Caco-2 (cell line): ENCODE data around the gene SSBP2. TPM values are rescaled to one million over a fixed set of nuclear protein-coding genes. Genes with fewer than 3 reads are reported as not detected.

Source experiments
- BruUV-seq: library from RNA; stranded (reverse); fragments of 400-500 nt; replicated peaks from 2 replicates; lab custom pipeline; 2021; lab: Mats Ljungman, UMichigan
- CTCF ChIA-PET: fragments of 300-600 bp; sonication (Branson Sonifier 250); formaldehyde crosslinking; loops from one replicate; lab custom pipeline; 2022; ENCODE audit warnings: antibody characterized with exemption; lab: Charles Lee
- POLR2A ChIA-PET: fragments of 300-600 bp; sonication (Branson Sonifier 250); formaldehyde crosslinking; loops from one replicate; lab custom pipeline; 2022; ENCODE audit warnings: antibody characterized with exemption; lab: Charles Lee
- DNase-seq, 2 experiments: peaks; one replicate each; pipeline versions ENCODE4 v3.0.0 to v3.0.0-alpha.2; 2020 to 2022
- H3K27me3 ChIP-seq: replicated peaks from 2 replicates; pipeline ENCODE4 v1.6.0; 2011; ENCODE audit warnings: low read length; ENCODE audit not compliant: control insufficient read depth, insufficient read depth
- H3K36me3 ChIP-seq: 2 replicates; pipeline ENCODE4 v1.5.1; 2011; ENCODE audit warnings: low read length; ENCODE audit not compliant: control insufficient read depth, insufficient read depth
- H3K4me1 ChIP-seq: fragments of 250-450 bp; sonication (Bioruptor Pico); 2 replicates; pipeline ENCODE4 v1.5.1; 2020; ENCODE audit warnings: mild to moderate bottlenecking
- H3K4me3 ChIP-seq: 2 replicates; pipeline ENCODE4 v1.5.1; 2011; ENCODE audit warnings: low read depth, mild to moderate bottlenecking, control low read depth, low read length
- H3K9me3 ChIP-seq: fragments of 250-450 bp; sonication (Bioruptor Pico); 2 replicates; pipeline ENCODE4 v1.5.1; 2020; ENCODE audit warnings: mild to moderate bottlenecking, moderate library complexity
- H3K27ac Mint-ChIP-seq: one replicate; pipeline ENCODE4 v1.8.0; 2022; ENCODE audit warnings: mixed read lengths; ENCODE audit not compliant: unreplicated experiment
- H3K27me3 Mint-ChIP-seq: one replicate; pipeline ENCODE4 v1.8.0; 2022; ENCODE audit warnings: mixed read lengths; ENCODE audit not compliant: insufficient read depth, unreplicated experiment
- H3K36me3 Mint-ChIP-seq: one replicate; pipeline ENCODE4 v1.8.0; 2022; ENCODE audit warnings: mild to moderate bottlenecking, mixed read lengths; ENCODE audit not compliant: insufficient read depth, unreplicated experiment
- H3K4me1 Mint-ChIP-seq: one replicate; pipeline ENCODE4 v1.8.0; 2022; ENCODE audit warnings: low read depth, mixed read lengths; ENCODE audit not compliant: unreplicated experiment
- H3K4me3 Mint-ChIP-seq: one replicate; pipeline ENCODE4 v1.8.0; 2022; ENCODE audit warnings: mild to moderate bottlenecking, moderate library complexity, mixed read lengths; ENCODE audit not compliant: unreplicated experiment
- H3K9me3 Mint-ChIP-seq: one replicate; pipeline ENCODE4 v1.8.0; 2022; ENCODE audit warnings: mixed read lengths; ENCODE audit not compliant: unreplicated experiment
- CTCF ChIP-seq, 2 experiments: fragments of 200-600 bp in 1 of 2; IDR thresholded peaks; 1 replicate in 1 of 2; 2 replicates in 1 of 2; pipeline versions ENCODE4 v1.5.1 to v1.8.0; 2011 to 2022; ENCODE audit warnings: antibody characterized with exemption in 1 of 2, control low read depth in 1 of 2, inconsistent platforms in 1 of 2, low read depth in 1 of 2, low read length in 1 of 2, mild to moderate bottlenecking in 1 of 2, moderate library complexity in 1 of 2; ENCODE audit not compliant: insufficient read depth in 1 of 2, severe bottlenecking in 1 of 2, unreplicated experiment in 1 of 2
- intact Hi-C: fragments of 100-400 bp; cut with micrococcal nuclease; formaldehyde crosslinking; loops from one replicate; pipeline ENCODE4 v1.10.0; 2022; ENCODE audit not compliant: unreplicated experiment
- total RNA-seq: library from RNA; stranded (reverse); gene quantifications from 2 replicates; pipeline ENCODE4 v1.2.3, GENCODE V29; 2022

The SSBP2 gene
- total RNA-seq, 1 experiment from 2014 or later: 2.5 TPM

GRCh38 chr5:81773161-81773560 lies 22.3 kb upstream of the SSBP2 start:
- POLR2A ChIA-PET: no interaction called here
- no peak overlapping the region for H3K4me3 Mint-ChIP-seq
- no peaks in the 10 kb centered on the region for H3K27me3 ChIP-seq
- no peaks in the 10 kb centered on the region for H3K27me3 Mint-ChIP-seq
- no peak for TF ChIP-seq CTCF (IDR thresholded peaks at IDR 0.05; ENCODE audit: insufficient read depth in 1 of 2, low read depth in 1 of 2, low read length in 1 of 2, severe bottlenecking in 1 of 2, unreplicated experiment in 1 of 2)
- BruUV-seq: no TSS peak
- H3K27ac Mint-ChIP-seq: no peak overlapping the region
- intact Hi-C loops: no loop called here
- no peaks in the 10 kb centered on the region for H3K4me1 Mint-ChIP-seq
- no peak for DNase-seq
- CTCF ChIA-PET: no interaction called here
- H3K4me3 ChIP-seq: no peak overlapping the region
- H3K9me3 ChIP-seq: no peaks in the 10 kb centered on the region
- H3K36me3 Mint-ChIP-seq: peaks cover 6% of the 10 kb centered on the region
- H3K36me3 ChIP-seq: no peaks in the 10 kb centered on the region
- H3K4me1 ChIP-seq: peaks cover 9% of the 10 kb centered on the region; the same call in 1 of the 2 replicates
- no peaks in the 10 kb centered on the region for H3K9me3 Mint-ChIP-seq

- Histone ChIP-seq H3K27me3 (no peaks in the 10 kb centered on the region), H3K36me3 (no peaks in the 10 kb centered on the region), H3K9me3 (no peaks in the 10 kb centered on the region), H3K4me3 (no peak overlapping the region), H3K4me1 (peaks cover 9% of the 10 kb centered on the region; the same call in 1 of the 2 replicates)
- Mint-ChIP-seq H3K9me3 (no peaks in the 10 kb centered on the region), H3K4me3 (no peak overlapping the region), H3K36me3 (peaks cover 6% of the 10 kb centered on the region), H3K27me3 (no peaks in the 10 kb centered on the region), H3K4me1 (no peaks in the 10 kb centered on the region), H3K27ac (no peak overlapping the region)
- POLR2A ChIA-PET: no interaction called here
- intact Hi-C loops: no loop called here
- CTCF ChIA-PET: no interaction called here
- no peak for DNase-seq
- BruUV-seq: no TSS peak
- TF ChIP-seq CTCF (IDR thresholded peaks at IDR 0.05; ENCODE audit: insufficient read depth in 1 of 2, low read depth in 1 of 2, low read length in 1 of 2, severe bottlenecking in 1 of 2, unreplicated experiment in 1 of 2): no peak
Observed at GRCh38 chr5:81772488-81772887, 21.6 kb upstream of the SSBP2 start.

GRCh38 chr5:81768935-81769452 lies 18.1 kb upstream of the SSBP2 start:
- Mint-ChIP-seq H3K4me1 (no peaks in the 10 kb centered on the region), H3K27me3 (no peaks in the 10 kb centered on the region), H3K4me3 (no peak overlapping the region), H3K9me3 (no peaks in the 10 kb centered on the region), H3K27ac (no peak overlapping the region), H3K36me3 (peaks cover 6% of the 10 kb centered on the region)
- no peak for TF ChIP-seq CTCF (IDR thresholded peaks at IDR 0.05; ENCODE audit: insufficient read depth in 1 of 2, low read depth in 1 of 2, low read length in 1 of 2, severe bottlenecking in 1 of 2, unreplicated experiment in 1 of 2)
- H3K9me3 ChIP-seq: no peaks in the 10 kb centered on the region
- BruUV-seq: no TSS peak
- intact Hi-C loops: no loop called here
- H3K36me3 ChIP-seq: no peaks in the 10 kb centered on the region
- DNase-seq: peak in 1 of 2 experiments; percentile 36
- peaks cover 9% of the 10 kb centered on the region; the same call in 1 of the 2 replicates for H3K4me1 ChIP-seq
- ChIA-PET CTCF (no interaction called here), POLR2A (no interaction called here)
- no peak overlapping the region for H3K4me3 ChIP-seq
- H3K27me3 ChIP-seq: no peaks in the 10 kb centered on the region
